Hindlimb muscle (tissue), 1 donor: ENCODE results near the gene KRT6A. TPM values are rescaled to one million over a fixed set of nuclear protein-coding genes. Genes with fewer than 3 reads are reported as not detected.

Experiments used
- DNase-seq: peaks from one replicate; pipeline ENCODE4 v3.0.0-alpha.2; 2013
- polyA plus RNA-seq: library from polyadenylated mRNA; unstranded; fragments of 120-200 nt; gene quantifications from one replicate; pipeline ENCODE4 v1.2.1, GENCODE V29; 2013; ENCODE audit not compliant: insufficient read length

Gene KRT6A
- polyA plus RNA-seq: 1.3 TPM

DNA sequence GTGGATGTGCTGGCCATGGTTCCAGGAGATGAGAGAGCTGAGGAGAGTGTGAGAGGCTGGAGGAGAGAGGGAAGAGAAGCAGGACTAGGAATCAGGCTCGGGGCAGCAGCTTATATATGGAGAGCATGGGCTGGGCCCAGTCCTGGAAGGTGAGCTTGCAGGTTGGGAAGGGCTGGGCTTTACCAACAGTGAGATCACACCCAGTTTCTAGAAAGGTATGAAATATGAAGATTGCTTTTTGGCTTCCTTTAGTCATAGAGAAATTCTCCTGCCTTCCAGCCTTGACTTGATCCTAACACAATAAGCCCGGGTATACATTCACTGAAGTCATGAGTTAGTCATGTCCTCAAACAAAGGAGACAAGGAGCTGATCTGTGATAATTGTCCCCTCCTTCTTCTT lies at the start of gene KRT6A:
KRT6A (minus strand) TSS at position 86 of the 400 bp plus-strand sequence; CDS start at position 17, 69 bp downstream.
- no peak for DNase-seq

DNA sequence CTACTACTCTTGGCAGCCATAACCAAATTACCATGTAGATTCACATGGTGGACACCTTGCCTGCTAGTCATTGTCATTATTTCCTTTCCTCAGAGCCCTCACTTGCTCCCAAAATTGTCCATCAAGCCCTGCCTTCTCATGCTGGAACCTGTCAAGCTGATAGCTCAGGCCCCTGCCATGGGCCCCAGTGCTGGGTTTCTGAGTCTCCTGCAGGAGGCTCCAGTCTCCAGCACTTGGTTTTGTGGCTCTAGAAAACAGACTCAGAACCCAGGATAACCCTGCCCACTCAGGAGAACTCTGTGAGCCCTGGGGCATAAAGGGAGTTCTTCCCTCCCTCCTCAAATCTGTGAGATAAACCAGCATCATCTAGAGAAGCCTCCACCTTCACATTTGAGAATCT lies 49.1 kb upstream of the KRT6A start:
- no peak for DNase-seq

DNA sequence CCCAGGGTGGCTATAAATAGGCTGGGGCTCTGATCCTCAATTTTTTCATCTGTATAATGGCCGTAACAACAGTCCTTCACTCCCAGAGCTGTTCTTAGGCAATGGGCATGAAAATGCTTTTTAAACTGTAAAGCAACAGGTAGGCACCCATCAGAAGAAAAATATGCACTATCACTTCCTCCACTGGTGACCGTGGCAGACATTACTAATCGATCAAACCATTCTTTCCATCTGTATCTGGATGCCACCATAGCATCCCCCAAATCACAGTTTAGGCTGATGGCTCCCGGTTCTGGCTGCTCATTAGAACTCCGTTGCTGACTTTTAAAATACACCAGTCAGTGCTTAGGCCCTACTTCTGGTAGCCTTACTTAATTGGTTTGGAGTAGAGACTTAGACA lies 48.7 kb upstream of the KRT6A start:
- no peak for DNase-seq

DNA sequence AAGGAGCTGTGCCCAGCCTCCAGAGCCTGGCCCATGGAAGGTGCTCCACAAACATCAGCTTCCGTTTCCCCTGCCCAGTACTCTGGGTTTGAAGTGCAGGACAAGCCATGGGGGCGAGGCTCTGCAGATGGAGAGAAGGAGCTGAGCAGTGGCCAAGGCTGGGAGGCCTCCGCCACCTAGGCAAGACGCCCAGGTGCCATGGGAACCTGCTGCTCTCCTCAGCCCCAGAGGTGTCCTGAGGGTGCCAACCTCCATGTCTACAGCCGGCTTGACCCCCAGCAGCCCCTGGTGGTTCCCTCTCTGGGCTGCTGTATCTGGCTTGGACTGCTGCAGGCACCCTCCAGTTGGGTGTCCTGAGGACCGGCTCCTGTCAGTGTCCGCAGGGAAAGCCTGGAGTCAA lies 47.5 kb upstream of the KRT6A start:
- no peak for DNase-seq

DNA sequence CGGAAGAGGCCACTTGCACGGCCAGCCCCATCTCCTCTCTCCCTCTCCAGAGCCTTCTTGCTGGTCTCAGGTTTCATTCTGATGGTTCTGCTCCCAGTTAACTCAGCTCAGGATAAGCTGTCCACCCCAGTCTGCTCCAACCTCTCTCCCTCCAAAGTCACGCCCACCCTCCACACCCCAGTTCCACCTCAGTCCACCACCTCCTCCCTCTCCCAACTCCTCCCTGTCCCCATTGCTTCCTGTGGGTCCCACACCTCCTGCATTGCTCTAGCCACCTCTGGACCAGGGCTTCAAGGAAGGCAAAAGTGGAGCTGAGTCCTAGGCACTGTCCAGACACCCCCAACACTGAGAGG lies 46.7 kb upstream of the KRT6A start:
- DNase-seq: no peak

DNA sequence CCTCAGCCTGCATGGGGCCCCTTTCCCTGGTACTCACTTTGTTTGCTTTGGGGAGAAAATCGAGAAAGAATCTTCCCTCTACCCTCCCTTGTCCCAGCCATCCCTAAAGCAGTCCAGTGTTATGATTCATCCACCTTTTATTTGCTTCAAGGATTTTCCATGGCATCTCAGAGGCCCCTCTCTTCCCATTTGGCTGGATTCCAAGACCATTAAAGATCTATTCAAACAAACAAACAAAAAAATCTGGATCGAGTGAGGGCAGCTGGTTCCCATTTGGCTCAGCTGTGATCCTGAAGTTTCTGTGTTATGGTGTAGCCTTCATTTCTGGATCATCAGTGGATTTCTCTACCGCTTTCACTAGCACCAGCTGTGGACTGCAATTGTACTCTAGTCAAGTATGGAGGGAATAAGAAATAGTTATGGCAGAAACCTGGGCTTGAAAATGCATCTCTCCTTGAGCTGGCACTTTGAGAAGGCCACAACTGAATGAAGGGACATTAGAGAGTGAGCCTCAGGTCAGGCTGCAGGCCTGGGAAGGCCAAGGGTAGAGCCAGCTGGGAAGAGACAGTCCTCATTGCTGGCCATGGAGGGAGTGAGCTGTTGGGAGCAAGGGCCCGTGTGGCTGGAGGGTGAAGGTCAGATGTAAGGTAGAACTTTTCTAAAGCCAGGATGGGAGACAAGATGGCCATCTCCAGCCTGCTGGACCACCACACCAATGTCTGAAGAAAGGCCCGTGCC lies 46.2 kb upstream of the KRT6A start:
- DNase-seq: peak; percentile 40

DNA sequence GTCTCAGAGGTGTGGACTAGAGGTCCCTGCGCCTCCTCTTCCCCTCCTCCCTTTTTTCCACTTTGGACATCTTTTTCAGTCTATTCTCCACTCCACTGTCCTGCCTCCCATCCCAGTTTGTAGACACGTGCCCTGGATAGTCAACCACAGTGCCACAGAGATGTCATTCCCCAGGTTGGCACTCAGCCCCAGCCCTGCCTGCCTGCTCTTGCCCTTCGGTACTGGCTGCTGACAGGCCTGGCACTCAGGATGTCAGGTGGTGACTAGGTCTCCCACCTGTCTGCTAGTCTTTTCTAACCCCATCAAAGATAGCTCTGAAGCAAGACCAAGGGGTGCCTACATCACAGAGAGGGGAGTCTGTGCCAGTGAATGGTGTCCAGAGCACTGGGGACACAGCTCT lies 44.0 kb upstream of the KRT6A start:
- DNase-seq: no peak

DNA sequence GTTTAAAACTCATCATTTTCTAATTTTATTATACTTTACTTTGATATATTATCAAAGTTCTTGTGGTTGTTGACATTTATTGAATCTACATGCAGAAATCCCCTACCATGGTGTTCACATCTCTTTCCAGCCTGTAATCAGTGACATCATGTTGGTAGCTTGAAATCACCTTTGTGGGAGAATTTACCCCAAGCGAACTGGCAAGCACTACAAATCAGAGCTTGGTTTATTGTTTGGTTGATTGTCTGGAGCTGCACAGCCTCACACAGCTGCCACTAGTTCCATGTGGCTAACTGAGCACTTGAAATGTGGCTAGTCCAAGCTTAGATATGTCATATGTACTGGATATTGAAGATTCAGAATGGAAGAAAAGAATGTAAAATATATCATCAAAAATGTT lies 42.5 kb upstream of the KRT6A start:
- DNase-seq: no peak

DNA sequence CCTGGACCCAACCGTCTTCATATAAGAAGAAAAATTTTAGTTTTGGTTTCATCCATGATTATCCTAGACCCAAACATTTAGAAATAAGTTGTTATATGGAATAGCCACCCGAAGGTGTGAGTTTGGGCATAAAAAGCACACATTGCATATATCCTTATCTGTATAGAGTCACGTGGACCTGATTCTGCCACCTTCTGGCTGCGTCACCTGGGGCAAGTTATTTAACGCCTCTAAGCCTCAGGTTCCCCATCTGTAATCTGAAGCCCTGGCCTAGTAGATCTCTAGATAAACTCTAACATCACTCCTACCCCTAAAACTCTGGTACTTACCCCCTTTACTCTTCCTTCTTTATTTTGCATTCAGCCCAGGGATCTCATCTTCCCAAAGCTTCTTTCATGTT lies 41.4 kb upstream of the KRT6A start:
- no peak for DNase-seq

DNA sequence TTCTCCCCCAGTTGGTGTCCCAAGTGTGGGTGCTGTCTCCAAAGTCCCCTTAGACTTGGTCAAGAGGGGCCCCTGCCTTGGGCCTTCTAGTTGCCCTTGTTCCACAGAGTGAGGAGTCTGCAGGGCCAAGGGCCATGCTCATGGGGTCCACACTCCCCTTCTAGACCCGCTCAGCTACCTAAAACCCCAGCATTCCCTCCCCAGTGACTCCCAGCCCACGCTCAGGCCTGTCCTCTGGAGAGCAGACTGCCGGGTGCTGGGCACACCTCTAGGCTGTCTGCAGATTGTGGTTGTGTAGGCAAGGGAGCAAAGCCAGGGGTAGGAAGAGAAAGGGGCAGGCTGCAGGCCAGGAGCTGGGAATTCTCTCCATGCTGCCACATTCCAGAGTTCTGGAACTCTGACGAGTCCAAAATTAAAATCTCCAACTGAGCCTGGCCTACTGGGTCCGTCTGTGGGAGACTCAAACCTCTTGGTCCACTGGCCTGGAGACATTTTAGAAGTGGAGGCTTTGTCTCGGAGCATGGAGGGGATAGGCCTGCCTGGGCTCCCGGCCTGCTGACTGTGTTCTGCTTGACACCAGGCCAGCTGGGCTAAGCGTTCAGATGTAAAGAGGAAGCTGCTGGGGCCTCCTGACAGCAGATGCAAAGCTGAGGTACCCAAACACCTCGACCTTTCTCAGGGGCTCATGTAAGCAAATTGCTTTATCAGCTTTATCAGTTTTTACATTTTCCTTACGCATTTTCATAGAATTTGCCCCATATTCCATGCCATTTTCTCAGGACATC lies 40.8 kb upstream of the KRT6A start:
- DNase-seq: no peak

DNA sequence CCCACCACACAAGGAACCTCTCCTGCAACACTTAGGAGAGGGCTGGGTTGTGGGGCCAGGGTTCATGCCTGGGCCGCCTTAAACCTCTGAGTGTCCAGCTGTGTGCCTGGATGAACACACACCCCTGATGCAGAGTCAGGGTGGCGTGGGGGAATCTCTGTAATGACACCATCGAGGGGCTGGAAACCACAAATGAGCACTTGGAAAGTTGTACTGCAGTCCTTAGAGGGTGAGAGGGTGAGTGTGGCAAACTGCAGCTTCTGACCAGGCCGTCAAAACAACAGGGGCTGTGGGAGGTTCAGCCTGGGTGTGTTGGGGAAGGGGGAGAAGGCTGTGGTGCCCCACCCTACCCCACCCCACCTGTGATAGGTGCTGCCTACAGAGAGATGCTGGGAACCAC lies 39.6 kb upstream of the KRT6A start:
- DNase-seq: no peak

DNA sequence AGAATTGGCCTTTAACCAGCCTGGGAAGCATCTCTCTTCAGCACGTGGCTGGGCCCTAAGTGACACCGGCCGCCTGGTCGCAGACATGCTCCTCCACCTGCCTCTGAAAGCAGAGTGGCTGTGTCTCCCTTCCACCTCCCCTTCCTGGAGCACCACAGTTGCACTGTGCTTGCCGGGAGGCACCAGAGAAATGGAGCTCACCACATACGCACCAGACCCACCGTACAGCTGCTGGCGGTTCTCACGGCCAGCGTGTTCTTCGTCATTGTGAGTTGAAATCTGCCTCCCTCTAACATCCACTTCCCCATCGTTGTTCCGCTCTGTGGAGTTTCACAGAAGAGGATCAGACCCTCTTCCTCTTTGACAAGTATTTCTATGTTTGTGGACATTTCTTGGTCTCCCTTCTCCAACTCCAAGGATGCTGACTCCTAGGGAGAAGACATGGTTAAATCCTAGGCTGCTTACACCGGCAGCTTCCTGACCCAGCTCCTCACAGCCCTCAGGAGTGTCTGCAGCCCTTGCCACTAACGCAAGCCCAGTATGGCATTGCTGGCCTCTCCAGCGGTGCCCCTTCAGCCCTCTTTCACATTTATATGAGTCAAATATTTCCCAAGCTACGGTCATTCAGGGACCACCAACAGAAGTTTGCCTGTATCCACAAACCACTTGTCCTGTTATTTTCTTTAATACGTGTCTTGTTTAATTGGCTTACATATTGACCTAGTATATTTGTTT lies 38.7 kb upstream of the KRT6A start:
- DNase-seq: no peak

DNA sequence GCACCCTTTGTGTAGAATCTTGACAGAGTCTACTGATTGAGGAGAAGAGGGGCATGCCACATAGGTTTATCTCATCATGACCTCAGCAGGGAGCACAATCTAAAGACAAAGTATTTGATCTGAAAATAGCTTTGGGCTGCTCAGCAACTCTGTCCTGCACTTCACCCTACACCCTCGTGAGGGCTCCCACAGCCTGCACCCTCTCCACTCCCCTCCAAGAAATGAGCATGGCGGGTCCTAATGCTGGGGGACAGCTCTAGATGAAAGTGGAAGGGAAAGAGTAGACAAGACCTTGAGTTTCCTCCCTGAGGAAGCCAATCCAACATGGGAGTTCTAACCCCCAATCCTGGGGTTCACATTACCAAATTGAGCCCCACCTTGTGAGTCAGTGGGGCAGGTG lies 37.8 kb upstream of the KRT6A start:
- DNase-seq: no peak

DNA sequence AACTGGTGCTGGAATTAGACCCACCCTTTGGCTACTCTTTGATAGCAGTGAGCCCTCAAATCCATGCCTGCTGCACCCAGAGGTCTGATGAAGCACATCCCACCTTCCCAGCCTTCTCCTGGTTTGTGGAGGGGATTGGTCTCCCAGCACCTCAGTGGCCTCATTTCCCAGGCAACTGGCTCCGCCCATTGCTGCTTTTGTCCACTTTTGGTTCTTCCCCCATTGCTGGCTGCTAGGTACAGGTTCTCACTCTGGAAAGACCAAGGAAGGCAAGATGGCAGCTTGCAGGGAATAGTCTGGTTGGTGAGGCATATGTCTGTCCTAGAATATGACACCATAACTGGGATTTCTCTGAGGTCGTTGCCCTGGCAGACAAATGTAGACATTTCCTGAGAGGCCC lies 37.3 kb upstream of the KRT6A start:
- DNase-seq: no peak

DNA sequence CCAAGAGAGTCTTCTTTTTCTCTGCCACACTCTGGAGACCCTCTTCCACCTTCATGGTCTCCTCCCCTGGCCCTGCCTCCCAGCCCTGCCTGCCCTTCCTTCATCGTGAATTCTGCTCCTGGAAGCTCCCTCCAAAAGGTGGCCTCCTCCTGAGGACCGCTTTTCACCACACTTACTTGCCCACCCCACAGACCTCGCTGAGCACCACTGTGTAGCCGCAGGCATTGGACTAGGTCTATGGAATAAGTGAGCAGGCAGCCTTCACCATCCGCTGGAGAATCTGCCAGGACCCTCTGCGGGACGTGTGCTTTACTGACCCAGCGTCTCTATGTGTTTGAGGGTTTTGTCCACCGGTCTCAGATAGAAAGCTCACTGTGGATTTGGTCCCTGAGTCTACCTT lies 36.8 kb upstream of the KRT6A start:
- no peak for DNase-seq

DNA sequence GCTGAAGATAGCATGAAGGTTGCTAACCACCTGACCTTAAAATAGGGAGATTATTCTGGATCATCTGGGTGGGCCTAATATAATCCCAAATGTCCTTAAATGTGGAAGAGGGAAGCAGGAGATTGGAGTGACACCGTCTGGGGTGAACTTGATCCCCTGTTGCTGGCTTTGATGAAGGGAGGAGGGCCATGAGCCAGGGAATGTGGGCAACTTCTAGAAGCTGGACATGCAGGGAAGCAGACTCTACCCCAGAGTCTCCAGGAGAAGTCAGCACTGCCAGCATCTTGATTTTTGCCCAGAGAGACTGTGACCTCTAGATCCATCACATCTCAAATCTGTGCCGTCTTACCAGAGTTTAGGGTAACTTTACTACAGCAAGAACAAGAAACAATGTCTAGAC lies 36.4 kb upstream of the KRT6A start:
- no peak for DNase-seq

DNA sequence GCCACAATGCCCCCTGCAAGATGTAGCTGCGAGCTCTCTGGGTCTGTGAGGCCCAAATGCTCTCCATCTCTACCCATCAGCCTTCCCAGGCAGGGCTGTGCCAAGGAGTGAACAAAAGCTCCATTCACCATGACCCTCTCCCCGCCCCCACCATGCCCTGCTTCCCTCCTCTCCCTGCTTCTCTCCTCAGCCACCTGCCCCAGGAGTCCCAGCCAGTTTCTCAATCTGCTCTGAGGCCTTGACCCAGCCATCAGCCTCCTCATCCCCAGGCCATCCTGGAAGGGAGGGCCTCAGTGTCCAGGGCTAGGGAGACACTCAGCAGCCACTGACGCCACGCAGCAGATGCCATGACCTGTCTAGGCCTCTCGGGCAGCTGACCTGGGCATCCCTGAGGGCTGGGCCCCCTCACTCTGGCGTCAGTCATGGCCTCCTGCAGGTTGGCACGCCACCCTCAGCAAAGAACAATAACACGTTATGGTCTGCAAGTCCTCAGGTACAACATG lies 35.6 kb upstream of the KRT6A start:
- DNase-seq: no peak

DNA sequence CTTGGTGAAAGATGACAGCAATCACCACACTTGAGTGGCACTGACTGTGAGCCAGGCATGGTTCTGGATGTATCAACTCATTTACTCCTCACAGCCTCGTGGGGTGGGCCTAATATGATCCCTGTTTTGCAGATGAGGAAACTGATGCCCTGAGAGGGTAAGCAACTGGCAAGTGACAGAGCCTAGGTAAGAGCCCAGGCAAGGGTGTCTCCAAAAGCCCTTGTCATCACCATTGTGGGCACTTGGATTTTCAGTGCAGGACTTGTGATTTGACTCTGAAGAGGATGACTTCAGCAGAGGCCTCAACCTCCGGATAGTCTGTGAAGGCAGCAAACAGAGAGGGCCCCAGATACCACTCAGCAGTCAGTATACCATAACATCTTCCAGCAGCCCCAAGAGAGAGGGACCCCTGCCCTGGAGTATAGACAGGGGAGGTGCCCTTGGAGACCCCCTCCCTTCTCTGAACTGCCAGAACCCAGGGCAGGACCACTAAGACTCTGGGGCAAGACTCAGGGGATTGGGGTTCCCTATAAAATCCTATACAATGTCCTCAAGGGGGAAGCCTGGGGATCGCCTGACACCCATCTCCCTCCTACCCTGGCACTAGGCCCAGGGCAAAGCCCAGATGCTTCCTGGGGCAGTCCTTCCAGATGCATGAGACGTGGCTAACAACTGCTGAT lies 34.2 kb upstream of the KRT6A start:
- no peak for DNase-seq

DNA sequence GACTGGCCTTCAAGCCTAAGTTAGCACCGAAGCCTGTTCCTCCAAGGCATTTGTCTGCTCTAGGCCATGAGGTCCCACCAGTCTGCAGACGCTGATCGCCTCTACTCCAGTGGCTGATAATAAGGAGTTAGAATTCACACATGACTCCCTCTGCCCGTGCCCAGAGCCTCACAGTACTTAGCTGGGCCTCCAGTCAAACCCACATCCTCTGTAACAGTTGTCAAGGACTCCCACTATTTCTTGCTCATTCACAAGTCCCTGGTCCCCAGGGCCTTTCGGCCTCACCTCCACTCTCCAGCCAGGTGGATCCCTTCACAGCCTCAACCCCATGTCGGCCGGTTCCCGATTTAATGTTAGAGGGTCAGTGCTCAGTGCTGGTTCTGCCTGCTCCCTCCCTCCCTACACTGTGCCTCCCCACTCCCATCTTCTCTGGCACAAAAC lies 33.5 kb upstream of the KRT6A start:
- no peak for DNase-seq

DNA sequence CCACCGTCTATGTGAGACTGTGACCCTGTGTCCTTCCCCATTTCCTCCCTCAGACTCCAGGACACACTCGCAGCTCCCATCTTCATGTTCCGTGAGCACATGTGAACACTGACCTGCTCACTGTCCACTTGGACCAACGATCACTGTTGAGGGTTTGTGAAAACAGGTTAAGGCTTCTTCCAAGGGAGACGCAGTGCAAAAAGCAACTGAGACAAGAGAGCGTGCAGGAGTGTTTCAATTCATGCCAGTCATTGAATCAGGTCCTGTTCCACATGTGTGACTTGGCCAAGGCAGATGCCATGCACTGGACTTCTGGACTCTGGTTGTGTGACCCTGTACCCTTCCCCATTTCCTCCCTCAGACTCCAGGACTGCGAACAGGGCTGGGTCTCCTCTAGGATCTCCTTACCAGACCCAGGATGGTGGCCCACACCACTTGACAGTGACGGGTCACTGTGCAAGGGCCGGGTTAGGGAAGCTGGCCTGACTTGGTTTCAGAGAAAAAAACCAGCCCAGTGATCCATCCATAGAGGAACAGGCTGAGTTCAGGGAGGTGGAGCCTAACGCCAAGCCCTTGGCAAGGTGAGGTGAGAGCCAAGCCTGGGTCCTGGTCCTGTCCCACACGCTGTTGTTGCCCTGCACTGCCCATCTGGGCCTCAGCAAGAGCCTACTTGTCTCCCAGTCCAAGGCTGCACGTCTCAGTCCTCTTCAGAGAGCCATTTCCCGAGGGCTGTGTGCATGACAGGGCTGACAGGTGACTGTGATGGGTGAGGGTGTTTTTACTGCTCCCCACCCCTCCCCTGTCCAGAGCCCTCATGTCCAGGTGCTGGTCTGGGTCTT lies 32.8 kb upstream of the KRT6A start:
- no peak for DNase-seq

DNA sequence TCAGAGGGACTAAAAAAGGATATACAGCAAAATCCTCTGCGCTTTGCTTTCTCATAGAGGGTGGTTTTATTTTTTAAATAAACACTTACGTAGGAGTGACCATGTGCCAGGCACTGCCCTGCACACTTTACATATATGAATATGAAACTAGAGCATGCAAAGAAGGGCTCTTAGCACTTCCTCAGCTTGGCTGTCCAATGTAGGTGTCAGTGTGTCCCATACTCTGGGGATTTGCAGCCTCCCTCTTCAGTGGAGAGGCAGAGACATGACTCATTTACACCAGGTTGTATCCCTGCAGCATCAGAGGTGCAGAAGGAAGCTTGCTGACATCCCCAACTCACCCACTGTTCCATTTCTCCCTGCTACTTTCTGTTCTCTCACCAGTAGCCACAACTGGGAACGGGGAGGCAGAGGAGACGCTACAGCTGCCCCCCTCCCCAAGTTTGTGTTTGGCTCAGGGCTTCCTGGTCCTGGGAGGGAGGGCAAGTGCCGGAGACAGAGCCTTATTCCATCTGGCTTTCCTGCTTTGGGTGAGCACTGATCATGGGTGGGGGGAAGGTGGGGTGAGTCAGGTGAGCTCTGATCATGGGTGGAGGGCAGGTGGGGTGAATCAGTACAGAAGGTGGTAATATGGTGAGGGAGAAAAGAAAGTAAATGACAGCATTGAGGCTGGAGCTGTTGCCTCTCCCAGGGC lies 32.0 kb upstream of the KRT6A start:
- no peak for DNase-seq
